Rectal smooth muscle tissue (tissue), 1 donor: Measurements from ENCODE around the gene NAALADL2.
"Not testable (repeated sequence)": the region's sequence is repeated elsewhere in the genome, so short reads cannot be mapped to it uniquely, and the experiment has no call there.

Source experiments
- H3K27ac ChIP-seq: one replicate; pipeline ENCODE4 v1.7.0; 2013; ENCODE audit warnings: low read depth, low read length, inconsistent platforms
- H3K27me3 ChIP-seq: one replicate; pipeline ENCODE4 v1.7.0; 2013; ENCODE audit warnings: low read length; ENCODE audit not compliant: control insufficient read depth, insufficient read depth
- H3K36me3 ChIP-seq: one replicate; pipeline ENCODE4 v1.7.0; 2013; ENCODE audit warnings: low read length; ENCODE audit not compliant: control insufficient read depth, insufficient read depth
- H3K4me1 ChIP-seq: one replicate; pipeline ENCODE4 v1.7.0; 2013; ENCODE audit warnings: low read length; ENCODE audit not compliant: control insufficient read depth, insufficient read depth
- H3K4me3 ChIP-seq: one replicate; pipeline ENCODE4 v1.7.0; 2013; ENCODE audit warnings: low read length
- H3K9ac ChIP-seq: one replicate; pipeline ENCODE4 v1.7.0; 2013; ENCODE audit warnings: low read length

The NAALADL2 gene

DNA sequence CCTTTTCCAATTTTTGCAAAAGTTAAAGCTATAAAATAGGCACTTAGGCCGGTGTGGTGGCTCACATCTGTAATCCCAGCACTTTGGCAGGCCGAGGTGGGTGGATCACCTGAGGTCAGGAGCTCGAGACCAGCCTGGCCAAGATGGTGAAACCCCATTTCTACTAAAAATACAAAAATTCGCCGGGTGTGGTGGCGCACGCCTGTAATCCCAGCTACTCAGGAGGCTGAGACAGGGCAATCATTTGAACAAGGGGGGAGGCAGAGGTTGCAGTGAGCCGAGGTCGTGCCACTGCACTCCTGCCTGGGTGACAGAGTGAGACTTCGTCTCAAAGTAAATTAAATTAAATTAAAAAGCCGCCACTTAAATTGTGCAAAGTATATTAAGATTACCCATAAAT is 412.3 kb downstream of the NAALADL2 start:
- not testable (repeated sequence) for H3K27ac ChIP-seq, H3K27me3 ChIP-seq, H3K4me1 ChIP-seq, H3K36me3 ChIP-seq, H3K4me3 ChIP-seq, H3K9ac ChIP-seq

DNA sequence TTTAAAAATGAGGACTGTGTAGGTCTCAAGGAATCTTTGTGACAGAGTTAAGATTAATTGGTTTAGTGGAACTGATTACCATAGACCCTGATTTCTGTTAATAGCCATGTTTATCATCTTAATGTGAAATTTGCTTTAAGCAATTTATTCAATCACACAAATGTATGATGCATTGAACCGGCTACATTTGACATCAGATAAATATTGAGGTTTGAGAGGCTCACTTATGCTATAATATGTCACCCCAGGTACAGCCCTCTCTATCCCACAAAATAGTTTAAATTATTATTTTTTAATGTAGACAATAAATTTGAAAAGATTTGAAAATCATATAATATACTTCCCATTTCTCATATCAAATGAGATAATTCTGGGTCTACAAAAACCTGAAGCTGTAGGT is 413.3 kb downstream of the NAALADL2 start:
- Histone ChIP-seq H3K27me3 (no peaks in the 10 kb centered on the region), H3K27ac (no peak overlapping the region), H3K4me1 (no peaks in the 10 kb centered on the region), H3K36me3 (no peaks in the 10 kb centered on the region), H3K9ac (no peak overlapping the region), H3K4me3 (no peak overlapping the region)

DNA sequence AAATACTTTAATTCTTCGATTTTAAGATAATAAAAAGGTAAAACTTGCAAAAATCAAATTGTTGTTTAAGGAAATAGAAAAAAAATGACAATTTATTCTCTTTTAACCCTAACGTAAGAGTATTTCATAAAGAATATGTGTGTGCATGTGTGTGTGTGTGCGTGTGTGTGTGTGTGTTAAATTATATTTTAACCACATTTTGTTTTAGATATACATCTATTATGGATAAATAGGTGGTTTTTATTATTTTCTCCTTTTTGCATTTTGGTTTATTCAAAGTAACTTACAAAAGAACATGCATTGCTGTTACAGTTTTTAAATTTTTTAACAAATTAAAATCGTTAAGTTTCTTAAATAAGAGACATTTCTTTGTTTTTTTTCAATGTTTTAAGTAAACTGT is 414.4 kb downstream of the NAALADL2 start:
- Histone ChIP-seq H3K27me3 (no peaks in the 10 kb centered on the region), H3K27ac (no peak overlapping the region), H3K9ac (no peak overlapping the region), H3K36me3 (no peaks in the 10 kb centered on the region), H3K4me1 (no peaks in the 10 kb centered on the region), H3K4me3 (no peak overlapping the region)

DNA sequence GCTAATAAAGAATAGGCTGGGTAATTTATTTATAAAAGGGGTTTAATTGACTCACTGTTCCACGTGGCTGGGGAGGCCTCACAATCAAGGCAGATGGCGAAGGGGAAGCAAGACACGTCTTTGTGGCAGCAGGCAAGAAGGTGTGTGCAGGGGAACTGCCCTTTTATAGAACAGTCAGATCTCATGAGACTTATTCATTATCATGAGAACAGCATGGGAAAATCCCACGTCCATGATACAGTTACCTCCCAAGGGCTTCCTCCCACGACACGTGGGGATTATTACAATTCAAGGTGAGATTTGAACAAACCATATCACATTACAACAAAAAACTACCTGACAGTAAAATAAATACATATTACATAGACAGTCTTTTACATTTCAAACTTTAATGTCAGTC is 414.9 kb downstream of the NAALADL2 start:
- Histone ChIP-seq H3K4me3 (no peak overlapping the region), H3K27me3 (no peaks in the 10 kb centered on the region), H3K27ac (no peak overlapping the region), H3K36me3 (no peaks in the 10 kb centered on the region), H3K4me1 (no peaks in the 10 kb centered on the region), H3K9ac (no peak overlapping the region)

DNA sequence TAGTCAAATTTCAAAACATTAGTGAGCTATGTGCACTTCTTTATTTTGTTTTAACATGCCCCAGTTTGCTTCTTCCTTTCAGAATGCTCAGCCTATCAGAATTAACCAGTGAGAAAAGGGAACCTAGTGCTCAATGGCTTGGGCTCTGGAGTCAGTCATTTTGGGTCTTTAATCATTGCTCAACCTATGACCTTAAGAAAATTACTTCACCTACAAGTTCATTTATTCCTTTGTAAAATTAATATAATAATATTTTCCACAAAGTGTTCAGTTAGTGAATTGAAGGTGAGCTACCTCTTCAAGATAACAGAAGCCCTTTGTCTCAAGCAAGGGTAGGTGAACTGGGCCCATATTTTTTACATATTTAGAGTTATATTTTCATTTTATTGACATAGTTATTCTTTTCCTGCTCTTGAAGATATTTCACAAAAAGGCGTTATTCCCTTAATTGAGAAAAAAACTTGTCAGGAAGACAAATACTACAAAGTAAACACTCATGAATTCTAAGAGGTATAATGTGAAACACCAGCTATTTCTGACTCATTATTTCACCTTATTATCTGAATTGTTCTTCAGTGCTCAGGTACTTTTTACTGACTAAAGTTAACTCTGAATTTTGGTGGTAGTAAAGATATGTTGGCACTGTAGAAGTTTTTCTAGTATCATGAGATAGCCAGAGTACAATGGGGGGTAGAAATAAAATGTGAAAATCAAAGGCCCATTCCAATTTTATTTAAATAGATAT is 415.5 kb downstream of the NAALADL2 start:
- Histone ChIP-seq H3K4me3 (no peak overlapping the region), H3K4me1 (no peaks in the 10 kb centered on the region), H3K9ac (no peak overlapping the region), H3K27ac (no peak overlapping the region), H3K36me3 (no peaks in the 10 kb centered on the region), H3K27me3 (no peaks in the 10 kb centered on the region)

DNA sequence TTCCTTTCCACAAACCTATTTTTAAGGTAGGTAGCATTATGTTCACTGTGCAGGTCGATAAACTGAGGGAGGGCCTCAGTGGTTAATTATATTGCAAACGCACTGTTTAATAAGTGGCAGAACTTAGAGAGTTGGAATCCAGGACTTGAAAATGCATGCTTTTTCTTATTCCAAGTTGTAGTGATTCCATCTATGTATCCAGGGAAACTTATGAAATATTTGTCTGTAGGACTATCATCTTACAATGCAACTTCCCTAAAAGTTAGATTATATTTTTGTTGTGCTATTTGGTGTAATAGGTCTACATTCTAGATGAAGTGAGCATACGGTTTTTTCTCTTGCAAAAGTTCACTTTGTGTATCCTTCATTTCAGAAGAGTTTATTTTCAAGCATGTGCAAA is 419.5 kb downstream of the NAALADL2 start:
- no peaks in the 10 kb centered on the region for H3K4me1 ChIP-seq
- no peak overlapping the region for H3K4me3 ChIP-seq
- no peaks in the 10 kb centered on the region for H3K36me3 ChIP-seq
- no peak overlapping the region for H3K27ac ChIP-seq
- no peaks in the 10 kb centered on the region for H3K27me3 ChIP-seq
- no peak overlapping the region for H3K9ac ChIP-seq

DNA sequence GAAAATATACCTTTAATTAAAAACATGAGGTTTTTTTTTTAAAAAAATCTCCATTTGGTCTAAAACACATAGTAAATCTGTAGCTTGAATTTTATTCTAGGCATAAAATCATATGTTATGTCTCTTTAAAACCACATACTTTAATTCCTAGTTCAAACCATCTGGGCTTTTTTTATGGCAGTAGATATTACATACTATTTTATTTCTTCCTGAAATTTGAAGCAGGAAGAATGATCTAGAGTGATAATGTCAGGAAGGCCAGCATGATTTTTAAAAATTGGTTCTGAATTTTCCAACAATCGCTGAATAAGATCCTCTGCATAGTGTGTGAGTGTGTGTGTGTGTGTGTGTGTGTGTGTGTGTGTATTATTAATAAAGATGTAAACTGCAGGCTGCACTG is 420.3 kb downstream of the NAALADL2 start:
- no peaks in the 10 kb centered on the region for H3K27me3 ChIP-seq
- no peak overlapping the region for H3K9ac ChIP-seq
- no peaks in the 10 kb centered on the region for H3K4me1 ChIP-seq
- H3K4me3 ChIP-seq = no peak overlapping the region
- no peaks in the 10 kb centered on the region for H3K36me3 ChIP-seq
- no peak overlapping the region for H3K27ac ChIP-seq

DNA sequence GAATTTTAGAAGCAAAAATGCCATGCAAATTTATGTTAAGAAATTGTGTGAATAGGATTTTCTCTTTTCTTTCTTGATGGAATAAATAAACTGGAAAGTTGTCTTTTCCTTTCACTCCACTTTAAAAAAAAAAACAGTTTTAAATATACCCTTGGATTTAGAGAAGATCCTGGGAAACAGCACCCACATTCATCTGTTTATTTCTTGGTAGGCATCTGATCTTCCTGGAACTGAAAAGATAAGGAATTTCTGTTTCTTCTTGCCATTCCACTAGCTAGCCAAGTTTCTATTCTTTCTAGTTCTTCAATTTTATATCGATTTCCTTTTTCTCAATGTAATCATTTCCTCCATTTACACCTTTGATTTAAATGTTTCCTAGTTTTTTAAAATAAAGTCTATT is 420.8 kb downstream of the NAALADL2 start:
- no peaks in the 10 kb centered on the region for H3K4me1 ChIP-seq
- H3K27ac ChIP-seq = no peak overlapping the region
- no peaks in the 10 kb centered on the region for H3K36me3 ChIP-seq
- H3K27me3 ChIP-seq = no peaks in the 10 kb centered on the region
- H3K9ac ChIP-seq = no peak overlapping the region
- no peak overlapping the region for H3K4me3 ChIP-seq

DNA sequence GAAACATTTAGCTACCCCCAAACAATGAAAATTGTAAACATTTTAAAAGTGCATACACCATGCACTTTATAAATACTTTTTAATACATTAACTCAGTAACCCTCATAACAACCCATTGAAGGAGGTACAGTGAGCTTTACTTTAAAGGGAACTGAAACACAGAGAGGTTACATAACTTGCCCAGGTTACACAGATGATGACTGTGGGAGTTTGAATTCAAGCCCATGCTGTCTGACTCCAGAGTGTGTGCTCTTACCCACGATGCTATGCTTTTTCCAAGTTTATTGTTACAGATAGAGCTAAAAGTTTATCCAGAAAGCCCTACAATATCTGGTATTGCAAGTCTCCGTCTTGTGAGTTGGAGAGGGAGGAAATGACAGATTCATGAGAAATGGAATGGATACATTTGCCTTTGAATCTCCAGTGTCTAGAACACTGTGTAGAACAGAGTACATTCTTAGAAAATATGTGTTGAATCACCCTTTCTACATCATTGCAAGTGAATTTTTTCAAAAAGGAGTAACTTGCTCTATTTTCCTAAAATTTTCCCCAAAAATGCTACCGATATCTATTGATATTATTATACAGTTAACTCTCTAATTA is 428.3 kb downstream of the NAALADL2 start:
- Histone ChIP-seq H3K9ac (no peak overlapping the region), H3K4me3 (no peak overlapping the region), H3K36me3 (no peaks in the 10 kb centered on the region), H3K27me3 (no peaks in the 10 kb centered on the region), H3K4me1 (no peaks in the 10 kb centered on the region), H3K27ac (no peak overlapping the region)

DNA sequence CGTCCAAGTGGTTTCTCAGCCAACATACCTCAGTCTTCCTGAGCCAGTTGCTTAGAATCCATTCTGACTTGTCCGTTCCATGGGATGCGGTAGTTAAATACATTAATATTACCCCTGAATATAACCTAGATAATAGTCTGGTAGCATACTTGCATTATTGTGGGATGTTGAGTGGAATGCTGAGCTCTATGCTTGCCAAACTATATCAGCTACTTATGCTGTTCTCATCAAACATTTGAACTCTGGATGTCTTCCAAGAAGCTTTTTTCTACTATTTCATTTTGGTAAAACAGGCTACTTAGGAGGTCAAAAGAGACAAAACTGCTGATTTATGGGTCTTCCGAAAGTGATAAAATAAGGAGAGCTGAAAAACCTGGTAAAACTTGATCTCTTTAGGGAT is 429.5 kb downstream of the NAALADL2 start:
- Histone ChIP-seq H3K4me3 (no peak overlapping the region), H3K4me1 (no peaks in the 10 kb centered on the region), H3K9ac (no peak overlapping the region), H3K36me3 (no peaks in the 10 kb centered on the region), H3K27me3 (no peaks in the 10 kb centered on the region), H3K27ac (no peak overlapping the region)

DNA sequence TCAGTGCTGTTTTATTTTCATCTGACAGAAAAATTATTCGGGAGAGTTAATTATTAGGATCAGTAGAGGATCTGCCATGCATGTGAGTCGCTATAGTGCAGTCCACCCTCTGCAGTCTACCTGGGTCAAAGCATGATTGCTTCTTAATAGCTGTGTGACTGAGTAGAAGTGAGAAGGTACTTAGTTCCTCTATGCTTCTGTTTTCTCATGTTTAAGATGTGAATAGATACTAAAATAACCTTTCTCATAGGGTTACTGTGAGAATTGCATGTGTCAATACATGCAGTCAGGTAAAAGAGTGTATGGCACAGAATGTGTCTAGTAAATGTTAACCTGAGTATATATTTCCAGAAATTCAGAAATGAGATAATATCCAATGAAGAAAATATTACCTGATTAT is 435.7 kb downstream of the NAALADL2 start:
- no peak overlapping the region for H3K9ac ChIP-seq
- no peaks in the 10 kb centered on the region for H3K36me3 ChIP-seq
- H3K27me3 ChIP-seq = no peaks in the 10 kb centered on the region
- no peak overlapping the region for H3K4me3 ChIP-seq
- H3K27ac ChIP-seq = no peak overlapping the region
- H3K4me1 ChIP-seq = no peaks in the 10 kb centered on the region

DNA sequence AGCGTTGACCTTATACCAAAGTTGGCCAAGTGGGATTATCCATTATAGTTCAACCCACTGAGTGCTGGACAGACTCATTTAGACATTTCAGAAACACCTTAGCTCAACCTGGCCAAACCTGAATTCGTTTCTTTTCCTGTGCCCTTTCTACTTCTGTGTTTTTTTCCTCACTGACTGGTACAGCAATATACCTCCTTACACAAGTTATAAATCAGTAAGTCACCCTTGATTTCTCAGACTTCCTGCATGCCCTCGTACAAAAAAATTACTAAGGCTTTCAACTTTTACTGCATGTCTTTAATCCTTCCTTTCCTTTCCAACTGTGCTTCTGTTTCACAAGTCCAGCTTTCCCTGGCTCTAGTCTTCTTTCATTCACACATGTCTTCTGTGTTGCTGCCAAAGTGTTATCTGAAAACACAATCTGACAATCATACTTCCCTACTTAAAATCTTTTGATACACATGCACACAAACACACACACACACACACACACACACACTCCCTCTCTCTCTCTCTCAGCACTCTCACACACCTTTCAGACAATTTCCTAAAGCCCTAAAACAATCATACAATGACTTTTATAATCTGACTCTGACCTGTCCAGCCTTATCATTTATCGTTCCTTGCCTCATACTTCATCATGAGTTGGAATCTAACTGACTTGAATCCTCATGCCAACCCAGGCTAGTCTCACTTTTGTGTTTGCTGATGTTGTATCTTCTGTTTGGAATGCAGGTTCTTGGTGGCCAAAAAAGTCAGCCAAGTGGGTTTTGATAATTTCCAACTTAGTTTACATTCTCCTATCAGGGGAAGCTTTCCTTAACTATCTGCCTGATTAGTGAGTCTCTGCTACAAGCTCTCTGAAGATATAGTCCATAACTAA is 436.4 kb downstream of the NAALADL2 start:
- H3K9ac ChIP-seq = no peak overlapping the region
- no peaks in the 10 kb centered on the region for H3K4me1 ChIP-seq
- H3K4me3 ChIP-seq = no peak overlapping the region
- H3K27ac ChIP-seq = no peak overlapping the region
- H3K36me3 ChIP-seq = no peaks in the 10 kb centered on the region
- no peaks in the 10 kb centered on the region for H3K27me3 ChIP-seq
